ENCODE data around the gene NLRC3.
A peak's percentile ranks its signal among the peaks of the same experiment; 100 is the strongest.
"Not testable (repeated sequence)": the region's sequence is repeated elsewhere in the genome, so short reads cannot be mapped to it uniquely, and the experiment has no call there.

The NLRC3 gene, protein sequence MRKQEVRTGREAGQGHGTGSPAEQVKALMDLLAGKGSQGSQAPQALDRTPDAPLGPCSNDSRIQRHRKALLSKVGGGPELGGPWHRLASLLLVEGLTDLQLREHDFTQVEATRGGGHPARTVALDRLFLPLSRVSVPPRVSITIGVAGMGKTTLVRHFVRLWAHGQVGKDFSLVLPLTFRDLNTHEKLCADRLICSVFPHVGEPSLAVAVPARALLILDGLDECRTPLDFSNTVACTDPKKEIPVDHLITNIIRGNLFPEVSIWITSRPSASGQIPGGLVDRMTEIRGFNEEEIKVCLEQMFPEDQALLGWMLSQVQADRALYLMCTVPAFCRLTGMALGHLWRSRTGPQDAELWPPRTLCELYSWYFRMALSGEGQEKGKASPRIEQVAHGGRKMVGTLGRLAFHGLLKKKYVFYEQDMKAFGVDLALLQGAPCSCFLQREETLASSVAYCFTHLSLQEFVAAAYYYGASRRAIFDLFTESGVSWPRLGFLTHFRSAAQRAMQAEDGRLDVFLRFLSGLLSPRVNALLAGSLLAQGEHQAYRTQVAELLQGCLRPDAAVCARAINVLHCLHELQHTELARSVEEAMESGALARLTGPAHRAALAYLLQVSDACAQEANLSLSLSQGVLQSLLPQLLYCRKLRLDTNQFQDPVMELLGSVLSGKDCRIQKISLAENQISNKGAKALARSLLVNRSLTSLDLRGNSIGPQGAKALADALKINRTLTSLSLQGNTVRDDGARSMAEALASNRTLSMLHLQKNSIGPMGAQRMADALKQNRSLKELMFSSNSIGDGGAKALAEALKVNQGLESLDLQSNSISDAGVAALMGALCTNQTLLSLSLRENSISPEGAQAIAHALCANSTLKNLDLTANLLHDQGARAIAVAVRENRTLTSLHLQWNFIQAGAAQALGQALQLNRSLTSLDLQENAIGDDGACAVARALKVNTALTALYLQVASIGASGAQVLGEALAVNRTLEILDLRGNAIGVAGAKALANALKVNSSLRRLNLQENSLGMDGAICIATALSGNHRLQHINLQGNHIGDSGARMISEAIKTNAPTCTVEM

DNA sequence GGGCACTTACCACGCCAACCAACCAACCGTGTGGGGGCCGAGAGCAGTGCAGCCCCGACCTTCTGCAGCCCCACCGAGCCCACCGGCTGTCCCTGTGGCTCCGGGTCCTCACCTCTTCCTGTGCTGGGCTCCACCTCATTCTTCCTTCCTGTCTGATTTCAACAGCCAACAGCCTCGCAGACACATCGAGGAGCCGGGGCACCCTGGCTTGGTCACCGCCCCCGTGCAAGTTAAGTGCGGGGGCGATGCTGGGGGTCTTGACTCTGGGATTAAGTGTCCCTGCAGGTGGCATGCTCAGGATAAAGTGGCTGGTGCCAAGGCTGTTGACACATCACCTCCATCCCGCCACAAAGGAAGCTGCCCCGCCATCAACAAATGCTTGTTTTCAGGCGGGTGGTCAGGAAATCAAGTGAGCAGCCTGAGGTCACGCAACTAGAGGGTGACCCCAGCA, at the start of gene NLRC3:
NLRC3 (minus strand) TSS at position 102 of the 451 bp plus-strand sequence. CDS start 12,367 bp downstream, outside the sequence.
- no peak for DNase-seq

DNA sequence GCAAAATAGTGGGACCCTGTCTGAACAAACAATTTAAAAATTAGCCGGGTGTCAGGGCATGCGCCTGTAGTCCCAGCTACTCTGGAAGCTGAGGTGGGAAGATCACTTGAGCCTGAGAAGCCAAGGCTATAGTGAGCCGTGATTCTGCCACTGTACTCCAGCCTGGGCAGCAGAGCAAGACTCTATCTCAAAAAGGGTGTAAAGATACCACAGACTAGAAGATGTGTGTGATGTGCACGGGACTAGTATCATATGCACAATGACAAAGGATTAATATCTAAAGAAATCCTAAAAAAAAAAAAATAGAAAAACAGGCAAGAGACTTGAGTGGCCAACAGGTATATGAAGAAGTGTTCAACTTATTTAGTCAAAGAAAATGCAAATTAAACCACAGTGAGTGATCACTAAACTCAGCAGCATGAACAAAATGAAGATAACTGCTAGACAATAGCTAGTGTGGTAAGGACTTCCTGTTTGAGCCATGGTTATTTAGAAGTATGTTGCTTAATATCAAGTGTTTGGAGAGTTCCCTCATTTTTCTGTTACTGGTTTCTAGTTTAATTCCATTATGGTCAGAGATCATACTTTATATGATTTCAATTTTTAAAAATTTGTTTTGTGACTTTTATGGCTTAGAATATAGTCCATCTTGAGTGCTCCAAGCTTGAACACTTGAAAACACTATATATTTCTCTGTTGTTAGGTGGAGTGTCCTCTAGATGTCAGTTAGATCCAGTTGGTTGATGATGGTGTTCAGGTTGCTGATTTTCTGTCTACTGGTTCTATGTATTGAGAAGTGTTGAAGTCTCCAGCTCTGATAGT, 48.9 kb upstream of the NLRC3 start:
- no peak for DNase-seq

DNA sequence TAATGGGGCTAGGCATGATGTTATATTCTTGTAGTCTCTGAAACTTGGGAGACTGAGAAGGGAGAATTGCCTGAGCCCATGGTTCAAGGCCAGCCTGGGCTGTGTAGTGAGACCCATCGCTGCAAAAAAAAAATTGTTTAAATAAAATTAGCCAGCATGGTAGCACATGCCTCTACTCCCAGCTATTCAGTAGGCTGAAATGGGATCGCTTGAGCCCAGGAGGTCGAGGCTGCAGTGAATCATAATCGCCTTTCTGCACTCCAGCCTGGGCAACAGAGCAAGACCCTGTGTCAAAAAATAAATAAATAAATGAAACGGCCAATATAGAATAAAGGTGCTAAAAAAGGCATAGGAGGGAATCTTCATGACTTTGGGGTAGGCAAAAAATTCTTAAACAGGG, 48.1 kb upstream of the NLRC3 start:
- no peak for DNase-seq

DNA sequence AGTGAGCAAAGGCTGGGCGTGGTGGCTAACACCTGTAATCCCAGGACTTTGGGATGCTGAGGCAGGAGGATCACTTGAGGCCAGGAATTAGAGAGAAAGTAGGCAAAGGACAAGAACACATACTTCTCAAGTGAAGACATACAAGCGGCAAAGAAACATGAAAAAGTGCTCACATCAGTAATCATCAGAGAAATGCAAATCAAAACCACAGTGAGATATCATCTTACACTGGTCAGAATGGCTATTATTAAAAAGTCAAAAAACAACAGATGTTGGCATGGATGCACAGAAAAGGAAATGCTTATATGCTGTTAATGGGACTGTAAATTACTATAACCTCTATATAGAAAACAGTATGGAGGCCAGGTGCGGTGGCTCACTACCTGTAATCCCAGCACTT, 46.4 kb upstream of the NLRC3 start:
- no peak for DNase-seq

DNA sequence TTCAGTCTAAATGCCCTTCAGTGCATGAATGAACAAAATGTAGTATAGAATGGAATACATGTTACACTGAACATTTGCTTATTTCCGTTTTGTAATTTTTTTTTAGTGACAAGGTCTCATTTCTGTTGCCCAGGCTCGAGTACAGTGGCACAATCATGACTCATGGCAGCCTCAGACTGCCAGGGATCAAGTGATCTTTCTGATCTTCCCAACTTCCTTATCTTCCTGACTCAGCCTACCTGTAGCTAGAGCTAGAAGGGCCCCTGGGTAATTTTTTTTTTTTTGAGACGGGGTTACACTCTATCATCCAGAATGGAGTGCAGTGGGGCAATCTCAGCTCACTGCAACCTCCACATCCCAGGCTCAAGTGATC, 41.6 kb upstream of the NLRC3 start:
- DNase-seq, result no peak

DNA sequence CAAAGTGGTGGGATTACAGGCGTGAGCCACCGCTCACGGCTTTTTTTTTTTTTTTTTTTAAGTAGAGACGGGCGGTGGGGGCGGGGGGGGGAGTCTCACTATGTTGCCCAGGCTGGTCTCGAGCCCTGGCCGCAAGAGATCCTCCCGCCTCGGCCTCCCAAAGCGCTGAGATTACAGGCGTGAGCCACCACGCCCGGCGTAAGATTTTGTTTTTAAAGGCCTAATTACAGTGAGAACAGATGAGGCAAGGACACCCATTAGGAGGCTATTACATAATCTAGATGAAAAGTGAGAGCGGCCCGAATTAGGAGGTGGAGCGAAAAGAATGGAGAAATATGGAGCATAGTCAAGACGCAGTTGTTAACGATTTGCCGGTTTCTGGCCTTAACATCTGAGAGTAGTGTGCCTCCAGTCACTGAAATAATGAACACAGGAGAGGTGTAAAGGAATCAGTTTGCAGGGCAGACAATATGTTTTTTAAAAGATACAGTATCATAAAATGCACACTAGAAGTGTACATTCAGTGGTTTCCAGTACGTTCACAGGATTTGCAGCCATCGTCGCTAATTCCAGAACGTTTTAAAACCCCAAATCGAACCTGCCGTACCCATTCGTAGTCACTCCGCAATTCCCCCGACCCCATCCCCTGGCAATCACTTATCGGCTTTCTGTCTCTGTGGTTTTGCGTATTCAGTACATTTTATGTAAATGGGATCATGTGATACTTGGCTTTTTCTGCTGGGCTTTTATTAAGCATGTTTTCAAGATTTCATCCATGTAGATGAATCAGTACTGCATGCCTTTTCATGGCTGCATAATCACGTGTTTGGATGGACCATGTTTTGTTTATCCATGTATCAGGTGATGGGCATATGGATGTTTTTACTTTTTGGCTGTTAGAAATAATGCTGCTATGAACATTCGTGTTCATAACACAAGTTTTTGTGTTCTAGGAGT, 35.6 kb upstream of the NLRC3 start:
- DNase-seq, result no peak

DNA sequence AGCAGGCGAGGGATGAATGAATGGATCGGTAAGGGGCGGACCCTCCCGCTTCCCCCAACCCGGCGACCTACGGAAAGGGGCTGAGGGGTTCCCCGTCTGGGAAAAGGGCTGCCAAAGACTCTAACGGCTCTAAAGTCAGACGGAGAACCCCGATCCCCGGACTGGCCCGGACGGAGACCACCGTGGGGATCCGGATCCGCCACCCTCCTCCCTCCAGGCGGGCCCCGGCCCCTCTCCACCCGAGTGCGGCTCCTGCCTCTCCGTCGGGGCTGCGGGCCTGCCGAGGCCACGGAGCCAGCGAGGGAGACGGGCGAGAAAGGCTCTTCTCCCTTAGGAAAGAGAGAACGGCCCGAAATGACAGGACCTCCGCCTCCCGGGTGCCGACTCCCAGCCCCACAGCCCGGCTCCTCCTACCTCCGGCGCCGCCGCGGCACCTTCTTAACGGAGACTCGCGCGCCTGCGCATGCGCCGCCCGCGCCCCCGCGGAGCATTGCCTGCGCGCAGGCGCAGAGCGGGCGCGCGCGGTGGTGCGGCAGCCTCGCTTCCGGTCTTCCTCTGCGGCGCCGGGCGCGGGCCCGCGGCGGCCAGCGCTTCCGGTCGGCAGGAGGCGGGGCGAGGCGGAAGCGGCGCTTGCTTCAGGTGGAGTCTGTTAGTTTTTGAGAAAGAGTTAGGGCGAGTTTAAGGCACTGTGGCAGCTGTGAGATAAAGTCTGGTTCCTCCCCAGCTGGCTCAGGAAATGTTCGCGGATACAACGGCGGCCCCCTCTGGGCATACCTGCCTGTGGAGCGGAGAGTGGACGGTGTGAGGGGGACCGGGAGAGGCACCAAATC, 34.2 kb upstream of the NLRC3 start, which contains the start of gene SLX4:
SLX4 (minus strand) TSS at position 461 of the 830 bp plus-strand sequence. CDS start 2,642 bp downstream, outside the sequence.
- peak; percentile 94 for DNase-seq

DNA sequence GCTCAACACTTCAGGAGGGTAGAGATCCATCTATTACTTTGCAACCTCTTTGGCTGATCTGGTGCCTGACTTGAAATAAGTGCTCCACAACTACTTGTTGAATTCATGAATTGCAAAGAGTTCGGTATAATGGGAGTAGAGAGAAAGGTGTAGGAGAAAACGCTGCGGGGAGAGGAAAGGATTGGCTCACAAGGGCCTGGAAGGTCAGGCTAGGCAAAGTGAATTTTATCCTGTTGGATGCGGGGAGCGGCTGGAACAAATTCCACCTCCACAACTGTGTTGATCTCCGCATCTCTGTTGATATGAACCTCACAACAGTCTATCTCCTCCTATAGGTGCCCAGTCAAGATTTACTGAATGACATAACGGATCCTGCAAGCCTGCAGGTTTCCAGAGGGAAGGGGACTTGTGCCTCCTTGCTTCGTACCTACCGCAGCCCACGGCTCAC, 33.5 kb upstream of the NLRC3 start:
- DNase-seq, result peak; percentile 19

DNA sequence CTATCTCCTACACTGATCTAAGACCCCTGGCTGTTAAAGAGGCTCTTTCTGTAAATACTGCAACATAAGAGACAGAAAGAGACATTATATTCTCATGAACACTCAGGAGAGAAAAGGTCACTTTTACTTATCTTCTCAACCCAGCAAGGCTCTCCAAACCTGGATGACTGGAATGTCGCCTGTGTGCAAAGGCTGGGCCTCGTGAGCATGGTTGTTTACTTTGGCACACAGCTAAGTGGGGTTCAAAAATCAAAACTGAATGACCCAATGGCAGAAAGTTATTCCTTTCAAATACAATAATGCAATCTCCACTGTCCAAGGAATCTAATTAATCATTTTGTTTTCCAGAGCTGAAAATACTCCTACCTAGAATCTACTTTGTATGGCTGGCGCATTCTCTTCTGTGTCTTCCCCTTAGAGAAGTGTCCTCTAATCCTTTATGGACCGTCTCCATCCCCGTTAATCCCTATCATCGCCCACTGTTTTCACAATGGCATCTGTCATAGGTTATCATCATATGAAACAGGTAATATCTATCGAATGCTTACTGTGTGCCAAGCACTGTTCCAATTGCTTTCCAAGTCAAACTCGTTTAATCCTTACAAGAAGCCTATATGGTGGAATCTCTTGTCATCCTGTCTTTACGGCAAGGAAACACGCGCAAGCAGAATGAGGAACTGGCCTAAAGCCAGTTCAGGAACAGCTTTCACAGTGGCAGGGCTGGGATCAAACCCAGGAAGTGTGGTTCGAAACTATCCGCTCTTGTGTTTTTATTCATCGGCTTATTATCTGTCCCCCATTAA, 32.9 kb upstream of the NLRC3 start:
- no peak for DNase-seq

DNA sequence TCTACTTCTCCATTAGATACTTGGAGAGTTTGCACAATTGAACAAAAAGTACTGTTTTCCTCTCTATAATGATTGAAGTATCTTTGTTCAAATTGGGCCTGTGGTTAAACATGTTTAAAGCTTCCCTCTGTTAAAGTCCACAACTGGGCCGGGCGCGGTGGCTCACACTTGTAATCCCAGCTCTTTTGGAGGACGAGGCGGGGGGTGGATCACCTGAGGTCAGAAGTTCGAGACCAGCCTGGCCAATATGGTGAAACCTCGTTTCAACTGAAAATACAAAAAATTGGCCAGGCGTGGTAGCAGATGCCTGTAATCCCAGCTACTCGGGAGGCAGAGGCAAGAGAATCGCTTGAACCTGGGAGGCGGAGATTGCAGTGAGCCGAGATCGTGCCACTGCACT, 31.8 kb upstream of the NLRC3 start:
- not testable (repeated sequence) for DNase-seq

DNA sequence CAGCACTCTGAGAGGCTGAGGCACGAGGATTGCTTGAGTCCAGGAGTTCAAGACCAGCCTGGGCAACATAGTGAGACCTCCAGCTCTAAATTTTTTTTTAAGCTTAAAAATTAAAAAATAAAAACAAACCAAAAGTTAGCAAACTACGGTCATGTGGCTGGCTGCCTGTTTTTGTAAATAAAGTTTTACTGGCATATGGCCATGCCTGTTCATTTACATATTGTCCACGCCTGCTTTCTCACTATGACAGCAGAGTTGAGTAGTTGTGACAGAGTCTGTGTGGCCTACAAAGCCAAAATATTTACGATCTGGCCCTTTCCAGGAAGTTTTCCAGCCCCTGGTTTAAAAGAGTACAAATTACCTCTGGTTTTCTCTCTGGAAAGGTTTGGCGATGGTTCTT, 30.9 kb upstream of the NLRC3 start:
- DNase-seq, result no peak

DNA sequence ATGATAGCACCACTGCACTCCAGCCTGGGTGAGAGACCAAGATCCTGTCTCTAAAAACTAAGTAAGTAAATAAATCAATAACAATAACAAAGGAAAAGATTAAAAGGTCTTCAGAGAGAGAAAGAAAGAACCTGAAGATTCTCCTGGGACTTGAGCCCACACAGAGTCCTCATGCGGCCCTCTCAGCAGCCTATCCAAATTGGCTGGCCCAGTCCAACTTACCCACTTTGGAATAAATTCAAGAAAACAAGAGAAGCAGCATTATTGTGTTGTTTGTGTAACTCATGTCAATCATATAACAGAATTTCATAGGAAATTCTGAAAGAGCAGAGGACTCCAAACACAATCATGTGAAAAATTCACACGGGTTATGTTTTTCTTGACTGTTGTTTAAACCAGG, 30.4 kb upstream of the NLRC3 start:
- DNase-seq, result no peak

DNA sequence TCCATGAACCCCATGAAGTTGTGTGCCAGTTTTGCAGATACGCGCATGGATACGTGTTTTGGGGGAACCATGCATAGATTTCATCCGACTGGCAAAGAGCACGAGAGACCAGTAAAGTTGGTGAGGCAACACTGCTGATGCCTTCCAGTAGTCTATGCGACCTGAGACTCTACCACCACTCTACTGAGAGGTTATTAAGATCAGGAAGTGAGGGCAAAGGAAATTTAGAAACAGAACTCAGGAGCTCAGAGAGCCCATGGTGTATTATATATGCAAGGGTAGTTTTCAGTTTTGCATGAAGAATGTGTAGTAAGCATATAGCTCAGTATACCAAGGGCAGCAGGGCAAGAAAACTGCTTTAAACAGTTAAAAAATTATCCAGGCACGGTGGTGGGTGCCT, 30.0 kb upstream of the NLRC3 start:
- DNase-seq, result no peak

DNA sequence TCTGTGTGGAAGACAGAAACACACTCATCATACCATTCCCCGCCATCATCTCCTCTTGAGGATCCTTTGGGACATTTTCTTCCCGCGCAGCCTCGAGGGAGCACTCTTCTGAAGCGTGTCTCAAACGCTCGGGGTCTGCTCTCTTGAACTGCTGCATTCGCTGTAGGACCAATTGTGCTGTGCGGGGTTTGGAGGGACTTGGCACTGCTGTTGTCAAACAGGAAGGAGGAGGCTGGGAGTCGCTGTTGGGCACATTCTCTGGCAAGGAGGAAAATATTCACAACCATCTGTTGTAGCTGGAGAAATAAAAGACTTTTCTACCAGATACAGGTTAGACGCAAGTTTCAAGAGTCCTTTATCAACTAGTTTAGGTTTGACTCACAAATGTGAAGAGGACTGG, 29.2 kb upstream of the NLRC3 start:
- DNase-seq, result no peak

DNA sequence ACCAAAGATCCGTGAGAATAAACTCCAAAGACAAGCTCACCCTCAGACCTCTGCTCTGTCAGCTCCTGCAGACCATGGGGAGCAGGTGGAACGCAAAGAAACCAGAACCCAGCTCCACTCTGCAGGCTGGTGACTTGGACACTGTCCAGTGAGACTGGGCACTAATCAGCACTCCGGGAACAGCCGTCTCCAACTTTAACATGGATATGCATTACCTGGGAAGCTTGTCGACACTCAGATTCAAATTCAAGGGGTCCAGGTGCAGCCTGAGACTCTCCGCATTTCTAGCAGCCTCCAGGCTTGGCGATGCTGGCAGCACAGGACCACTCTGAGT, 25.1 kb upstream of the NLRC3 start:
- DNase-seq, result no peak

DNA sequence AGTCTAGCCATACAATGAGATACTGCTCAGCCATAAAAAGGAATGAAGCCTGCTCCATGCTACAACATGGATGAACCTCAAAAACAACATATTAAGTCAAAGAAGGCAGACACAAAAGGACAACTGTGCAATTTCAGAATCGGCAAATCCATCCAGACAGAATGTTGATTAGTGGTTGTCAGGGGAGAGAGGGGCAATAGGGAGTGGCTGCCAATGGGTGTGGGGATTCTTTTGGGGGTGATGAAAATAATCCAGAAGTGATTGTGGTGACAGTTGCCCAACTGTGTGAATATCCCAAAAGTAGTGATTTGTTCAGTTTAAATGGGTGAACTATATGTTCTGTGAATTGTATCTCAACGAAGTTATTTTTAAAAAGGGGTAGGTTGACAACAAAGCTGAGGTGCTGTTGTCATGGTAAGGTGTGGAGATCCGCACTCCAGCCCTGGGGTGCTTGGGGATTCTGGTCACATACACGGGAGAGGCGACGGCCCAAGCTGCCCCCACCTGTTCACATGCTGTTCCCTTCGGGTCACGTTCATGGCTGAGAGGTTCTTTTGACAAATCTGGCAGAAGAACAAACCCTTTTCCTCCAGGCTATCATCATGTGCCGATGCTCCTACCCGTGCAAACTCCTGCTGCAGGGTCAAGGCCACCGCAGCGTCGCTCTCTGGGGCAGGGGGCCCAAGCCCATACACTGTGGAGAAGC, 24.6 kb upstream of the NLRC3 start:
- DNase-seq, result no peak

DNA sequence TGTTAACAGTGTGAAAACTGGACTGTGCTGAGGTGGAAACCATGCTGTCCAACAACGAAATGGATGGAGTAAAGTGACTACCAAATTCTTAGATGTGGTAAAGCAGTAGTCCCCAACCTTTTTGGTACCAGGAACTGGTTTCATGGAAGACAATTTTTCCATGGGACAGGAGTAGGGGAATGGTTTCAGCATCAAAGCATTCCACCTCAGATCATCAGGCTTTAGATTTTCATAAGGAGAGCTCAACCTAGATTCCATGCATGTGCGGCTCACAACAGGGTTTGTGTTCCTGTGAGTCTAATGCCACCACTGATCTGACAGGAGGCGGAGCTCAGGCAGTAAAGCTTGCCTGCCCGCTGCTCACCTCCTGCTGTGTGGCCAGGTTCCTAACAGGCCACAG, 22.7 kb upstream of the NLRC3 start:
- no peak for DNase-seq

DNA sequence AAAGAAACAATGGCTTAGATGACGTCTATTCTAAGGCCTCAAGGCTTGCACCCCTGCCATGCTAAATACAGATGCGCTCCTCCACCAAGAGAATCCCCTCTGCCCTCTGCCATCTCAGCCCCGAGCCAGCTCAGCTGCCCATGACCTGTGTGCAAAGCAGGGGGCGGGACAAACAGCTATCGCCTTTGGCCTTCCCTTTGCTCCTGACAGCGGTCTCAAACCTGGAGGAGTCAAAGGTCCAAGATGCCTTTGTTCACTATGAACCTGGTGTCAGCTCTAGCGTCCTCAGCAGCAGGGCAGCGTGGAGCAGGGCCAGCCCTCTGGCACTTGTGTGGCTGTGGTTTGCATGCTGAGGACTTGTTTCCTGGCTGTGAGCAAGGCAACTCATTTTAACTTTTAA, 21.9 kb upstream of the NLRC3 start:
- no peak for DNase-seq

DNA sequence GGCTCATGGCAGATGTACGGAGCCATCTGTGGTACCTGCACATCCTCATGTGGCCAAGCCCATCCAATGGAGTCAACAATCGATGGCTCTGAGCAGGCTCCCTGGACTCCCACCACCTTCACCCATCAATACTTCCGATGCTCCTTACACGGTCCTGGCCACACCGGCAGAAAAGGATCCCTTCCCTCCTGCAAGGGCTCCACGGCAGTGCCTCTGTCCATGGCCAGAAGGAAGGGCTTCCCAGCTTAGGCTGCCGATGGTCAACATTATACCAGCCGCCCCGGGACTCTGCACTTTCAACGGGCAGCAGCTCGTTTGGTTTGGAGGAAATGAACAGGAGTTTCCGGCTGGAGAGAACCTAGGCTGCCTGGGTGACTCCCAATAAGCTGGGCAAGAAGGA, 21.0 kb upstream of the NLRC3 start:
- DNase-seq, result no peak

Data from kidney glomerular epithelial cell (primary cell).